Posterior vena cava (tissue), 2 donors: ENCODE measurements around the gene GNAO1. TPM values are rescaled to one million over a fixed set of nuclear protein-coding genes. Genes with fewer than 3 reads are reported as not detected.

ENCODE experiments used
- DNase-seq: peaks from one replicate; pipeline ENCODE4 v3.0.0-alpha.2; 2020; ENCODE audit warnings: low spot score
- intact Hi-C, 2 donors: fragments of 100-400 bp; cut with DNase I; formaldehyde crosslinking; loops; one replicate each; pipeline versions ENCODE4 v1.14.1 to v1.14.2; 2022 to 2023
- total RNA-seq, 2 donors: library from RNA; stranded (reverse); fragmentation: NEBNext Ultra II Directional; extraction: Animal tissue kit (Norgen Biotek cat#: 25700); gene quantifications; one replicate each; pipeline ENCODE4 v1.2.1, GENCODE V29; 2021
- donor health status: DM: yes; HTN: yes; CAD: no.
- donor health status: DM: yes; HTN: yes; CAD: no.

The GNAO1 gene
- total RNA-seq, 2 donors from 2014 or later: 21.4 to 39.1 TPM

- peak; percentile 18 for DNase-seq
- intact Hi-C loops: no loop called here
Measured at GRCh38 chr16:56275801-56276200, 84.5 kb downstream of the GNAO1 start.

- DNase-seq: peak; percentile 37
- intact Hi-C loops: no loop called here
Measured at GRCh38 chr16:56277075-56277474, 85.8 kb downstream of the GNAO1 start.

GRCh38 chr16:56278196-56278855, 87.0 kb downstream of the GNAO1 start:
- intact Hi-C loops: no loop called here
- DNase-seq: peak; percentile 62

- DNase-seq: peak; percentile 61
- intact Hi-C loops: no loop called here
Measured at GRCh38 chr16:56279132-56279531, 87.8 kb downstream of the GNAO1 start.

GRCh38 chr16:56279914-56280313, 88.6 kb downstream of the GNAO1 start:
- peak; percentile 24 for DNase-seq
- intact Hi-C loops: loop anchor here in 1 of 2 donors (5.0 kb wide), 1 partner anchor 1428 kb away; no protein-coding TSS in a partner anchor

GRCh38 chr16:56281249-56281805, 90.0 kb downstream of the GNAO1 start:
- no peak for DNase-seq
- intact Hi-C loops: loop anchor here in 1 of 2 donors (5.0 kb wide), 1 partner anchor 1429 kb away; no protein-coding TSS in a partner anchor

GRCh38 chr16:56282451-56282850, 91.2 kb downstream of the GNAO1 start:
- no peak for DNase-seq
- intact Hi-C loops: loop anchor here in 1 of 2 donors (5.0 kb wide), 1 partner anchor 1430 kb away; no protein-coding TSS in a partner anchor

- intact Hi-C loops: loop anchor here in 1 of 2 donors (5.0 kb wide), 1 partner anchor 1432 kb away; no protein-coding TSS in a partner anchor
Measured at GRCh38 chr16:56284521-56284920, 93.2 kb downstream of the GNAO1 start.

GRCh38 chr16:56286809-56287208, 95.5 kb downstream of the GNAO1 start:
- intact Hi-C loops: no loop called here
- DNase-seq: no peak

More at GRCh38 chr16:56284521-56284920, 93.2 kb downstream of the GNAO1 start:
- DNase-seq: no peak

GRCh38 chr16:56288019-56288418, 96.7 kb downstream of the GNAO1 start:
- intact Hi-C loops: no loop called here
- peak; percentile 55 for DNase-seq

- DNase-seq: no peak
- intact Hi-C loops: no loop called here
Measured at GRCh38 chr16:56289416-56289815, 98.1 kb downstream of the GNAO1 start.

- DNase-seq: no peak
- intact Hi-C loops: loop anchor here in 1 of 2 donors (10.0 kb wide), 1 partner anchor 95 kb away; the partner anchor contains the start of gene GNAO1
Measured at GRCh38 chr16:56289862-56290261, 98.6 kb downstream of the GNAO1 start.

GRCh38 chr16:56294014-56294413, 102.7 kb downstream of the GNAO1 start:
- intact Hi-C loops: loop anchor here in 1 of 2 donors (10.0 kb wide), 1 partner anchor 99 kb away; the partner anchor contains the start of gene GNAO1
- DNase-seq: peak; percentile 55

- intact Hi-C loops: loop anchor here in 1 of 2 donors (10.0 kb wide), 1 partner anchor 100 kb away; the partner anchor contains the start of gene GNAO1
Measured at GRCh38 chr16:56294579-56294978, 103.3 kb downstream of the GNAO1 start.

GRCh38 chr16:56295059-56295665, 103.9 kb downstream of the GNAO1 start:
- intact Hi-C loops: loop anchor here in 1 of 2 donors (10.0 kb wide), 1 partner anchor 100 kb away; the partner anchor contains the start of gene GNAO1

More at GRCh38 chr16:56294579-56294978, 103.3 kb downstream of the GNAO1 start:
- peak; percentile 2 for DNase-seq

GRCh38 chr16:56295739-56296527, 104.6 kb downstream of the GNAO1 start:
- peak; percentile 35 for DNase-seq
- intact Hi-C loops: loop anchor here in 1 of 2 donors (10.0 kb wide), 1 partner anchor 101 kb away; the partner anchor contains the start of gene GNAO1

More at GRCh38 chr16:56295059-56295665, 103.9 kb downstream of the GNAO1 start:
- DNase-seq: peak; percentile 57

- intact Hi-C loops: loop anchor here in 1 of 2 donors (10.0 kb wide), 1 partner anchor 103 kb away; the partner anchor contains the start of gene GNAO1
- DNase-seq: peak; percentile 25
Measured at GRCh38 chr16:56297684-56298083, 106.4 kb downstream of the GNAO1 start.

- DNase-seq: no peak
- intact Hi-C loops: loop anchor here in 1 of 2 donors (10.0 kb wide), 1 partner anchor 103 kb away; the partner anchor contains the start of gene GNAO1
Measured at GRCh38 chr16:56298116-56298515, 106.8 kb downstream of the GNAO1 start.
